GM12892 (cell line): Measurements from ENCODE around the gene SIRT2.
A peak's percentile ranks its signal among the peaks of the same experiment; 100 is the strongest.

Experiments
- DNase-seq: peaks from one replicate; pipeline ENCODE4 v3.0.0; 2011; ENCODE audit not compliant: insufficient read length
- FAIRE-seq: peaks from 2 replicates; lab custom pipeline; 2011; peaks lifted over from hg19 to GRCh38; lab: Jason Lieb, UNC
- POLR2A ChIP-seq: IDR thresholded peaks from 2 replicates; pipeline ENCODE4 v1.6.1; 2011; ENCODE audit warnings: low read depth, low read length, control low read depth
- POLR2AphosphoS5 ChIP-seq: IDR thresholded peaks from 2 replicates; pipeline ENCODE4 v1.6.1; 2011; ENCODE audit warnings: low read depth, low read length, control low read depth
- TAF1 ChIP-seq: IDR thresholded peaks from 2 replicates; pipeline ENCODE4 v1.6.1; 2011; ENCODE audit warnings: low read depth, mild to moderate bottlenecking, control low read depth, low read length, borderline replicate concordance

Gene SIRT2

GRCh38 chr19:38845374-38846024 lies 53.9 kb downstream of the SIRT2 start:
- DNase-seq (no peak), FAIRE-seq (no peak)
- TF ChIP-seq POLR2AphosphoS5 (no peak; the same call in 1 of the 2 replicates), TAF1 (no peak), POLR2A (no peak)

- FAIRE-seq (no peak), DNase-seq (no peak)
Measured at GRCh38 chr19:38844093-38844686, 55.2 kb downstream of the SIRT2 start.

DNA sequence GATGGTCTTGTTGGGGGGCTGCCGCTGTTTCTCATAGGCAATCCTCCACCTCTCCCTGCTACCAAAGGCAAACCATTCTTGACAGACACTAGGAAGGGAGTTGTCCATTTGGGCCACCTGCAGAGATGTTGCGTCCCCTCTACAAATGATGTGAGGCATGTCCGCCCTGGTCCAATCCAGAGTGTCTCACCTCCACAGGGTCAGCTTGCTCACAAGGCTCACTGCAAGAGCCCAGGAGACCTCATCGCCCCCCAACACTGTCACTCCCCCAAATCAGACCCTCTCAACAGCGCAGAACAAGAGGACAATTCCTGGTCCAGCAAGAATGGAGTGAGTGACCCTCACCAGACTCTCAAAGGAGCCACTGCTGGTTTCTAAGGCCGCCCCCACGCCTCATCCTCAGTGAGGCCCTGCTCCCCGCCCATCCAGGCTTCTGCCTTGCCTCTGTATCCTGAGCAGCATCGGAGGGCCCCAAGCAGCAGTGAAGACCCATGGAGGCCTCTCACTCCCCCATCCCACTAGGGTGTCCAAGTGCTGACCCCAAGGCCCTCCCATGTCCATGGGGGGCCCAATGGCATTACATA lies 56.2 kb downstream of the SIRT2 start:
- TF ChIP-seq TAF1 = no peak
- peak; percentile 47; the same call in 1 of the 2 replicates for TF ChIP-seq POLR2AphosphoS5
- TF ChIP-seq POLR2A = peak; percentile 55; the same call in 1 of the 2 replicates
- DNase-seq (no peak), FAIRE-seq (no peak)

More at GRCh38 chr19:38844093-38844686, 55.2 kb downstream of the SIRT2 start:
- TF ChIP-seq POLR2A = peak; percentile 29; the same call in 1 of the 2 replicates
- no peak for TF ChIP-seq TAF1
- TF ChIP-seq POLR2AphosphoS5 = peak; percentile 18

GRCh38 chr19:38842439-38843174 lies 56.8 kb downstream of the SIRT2 start:
- TF ChIP-seq POLR2A = no peak; the same call in 1 of the 2 replicates

GRCh38 chr19:38841787-38842438 lies 57.5 kb downstream of the SIRT2 start:
- DNase-seq (no peak), FAIRE-seq (no peak)
- TF ChIP-seq POLR2A (peak; percentile 20; the same call in 1 of the 2 replicates), POLR2AphosphoS5 (peak; percentile 87), TAF1 (no peak)

More at GRCh38 chr19:38842439-38843174, 56.8 kb downstream of the SIRT2 start:
- no peak for DNase-seq
- FAIRE-seq = no peak

GRCh38 chr19:38841180-38841766 lies 58.1 kb downstream of the SIRT2 start:
- DNase-seq (no peak), FAIRE-seq (peak; percentile 5)
- no peak for TF ChIP-seq TAF1
- 0 out of 2 replicates have a peak, but pooled peaks have one; percentile 1 for TF ChIP-seq POLR2A
- peak; percentile 79; the same call in 1 of the 2 replicates for TF ChIP-seq POLR2AphosphoS5

DNA sequence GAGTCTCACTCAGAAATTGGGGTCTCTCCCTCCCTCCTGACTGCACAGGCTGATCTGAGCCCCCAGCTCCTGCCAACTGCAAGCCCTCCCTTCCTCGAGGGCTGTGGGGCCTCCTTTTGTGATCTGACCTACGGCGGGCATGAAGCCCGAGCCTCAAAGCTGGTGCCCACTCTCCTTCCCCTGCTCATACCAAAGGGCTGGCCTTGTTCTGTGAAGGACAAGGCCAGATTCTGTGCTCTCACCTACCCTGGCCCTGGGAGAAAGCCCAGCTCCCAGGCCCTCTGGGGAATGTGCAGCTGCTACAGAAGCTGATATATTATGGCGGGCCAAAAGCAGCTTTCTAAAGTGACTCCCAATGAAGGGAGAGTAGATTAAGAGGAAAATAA lies 58.8 kb downstream of the SIRT2 start:
- DNase-seq = no peak
- no peak for FAIRE-seq
- TF ChIP-seq TAF1 (no peak), POLR2A (no peak; the same call in 1 of the 2 replicates), POLR2AphosphoS5 (peak; percentile 35; the same call in 1 of the 2 replicates)

GRCh38 chr19:38839816-38840582 lies 59.4 kb downstream of the SIRT2 start:
- no peak for FAIRE-seq
- TF ChIP-seq TAF1 (no peak), POLR2A (no peak; the same call in none of the 2 replicates), POLR2AphosphoS5 (peak; percentile 42; the same call in 1 of the 2 replicates)
- DNase-seq = no peak

DNA sequence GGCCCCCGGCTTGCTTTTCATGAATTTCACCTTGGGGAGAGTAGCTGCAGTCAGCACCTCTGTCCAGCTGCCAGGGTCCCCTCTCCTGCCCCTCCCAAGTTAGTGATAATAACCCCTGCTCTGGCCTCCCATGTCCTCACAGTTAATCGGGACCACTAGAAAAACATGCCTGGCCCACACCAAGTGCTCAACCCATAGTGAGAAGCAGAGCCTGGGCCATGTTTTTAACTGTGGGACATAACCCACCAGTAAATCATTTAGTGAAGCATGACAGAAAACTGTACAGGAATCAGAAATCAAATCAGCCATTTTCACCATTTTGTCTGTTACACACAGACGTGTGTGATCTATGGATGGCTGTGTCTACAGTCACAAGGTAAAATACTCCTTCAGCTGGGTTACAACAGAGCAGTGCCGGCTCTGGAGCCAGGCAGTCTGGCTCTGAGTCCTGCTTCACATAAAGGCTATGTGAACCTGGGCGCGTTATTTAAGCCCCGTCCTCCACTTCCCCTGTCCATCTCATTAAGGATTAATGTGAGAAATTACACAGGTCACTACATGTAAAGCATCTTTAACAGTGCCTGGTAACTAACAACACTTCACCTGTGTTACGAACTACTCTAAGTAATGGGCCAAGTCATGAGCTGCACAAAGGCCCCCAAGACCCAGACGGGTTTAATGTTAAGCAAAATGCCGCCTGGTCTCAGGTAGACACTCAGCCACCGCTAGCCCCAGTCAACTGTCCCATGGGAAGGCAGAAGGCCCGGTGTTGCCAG lies 60.2 kb downstream of the SIRT2 start:
- DNase-seq = no peak
- no peak for TF ChIP-seq TAF1
- TF ChIP-seq POLR2A = no peak
- FAIRE-seq = no peak
